ENCODE data around the gene KLHL40. TPM values are rescaled to one million over a fixed set of nuclear protein-coding genes. Genes with fewer than 3 reads are reported as not detected.

The KLHL40 gene
- total RNA-seq, 2 donors from 2014 or later = not detected

DNA sequence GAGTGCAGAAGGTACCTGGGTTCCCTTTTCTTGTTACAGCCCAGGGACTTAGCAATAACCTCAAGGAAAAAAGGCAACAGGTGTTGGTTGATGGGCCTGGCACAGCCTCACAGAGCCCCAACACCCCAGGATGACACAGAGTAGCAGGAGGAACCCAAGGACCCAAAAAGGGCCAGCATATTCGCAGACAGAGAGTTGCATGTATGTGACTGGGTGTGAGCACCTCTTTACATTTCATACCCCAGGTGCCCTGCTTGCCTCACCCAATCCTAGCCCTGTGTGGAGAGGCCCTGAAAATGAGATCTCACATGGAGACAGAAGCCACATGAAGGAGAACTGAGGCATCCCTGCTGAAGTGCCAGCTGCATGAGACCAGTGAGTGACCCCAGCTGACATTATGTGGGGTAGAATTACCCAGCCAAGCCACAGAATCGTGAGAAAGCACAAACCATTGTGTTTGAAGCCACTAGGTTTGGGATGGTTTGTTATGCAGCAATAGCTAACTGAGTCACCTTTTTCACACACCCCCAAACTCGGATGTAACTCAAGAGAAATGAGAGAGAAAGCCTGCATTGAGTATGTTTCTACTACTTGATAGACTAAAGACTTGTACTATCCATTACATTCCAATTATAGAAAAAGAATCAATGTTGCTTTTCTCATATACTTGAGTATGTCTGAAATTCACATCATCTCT lies 43.5 kb downstream of the KLHL40 start:
- Histone ChIP-seq H3K36me3 (no peaks in the 10 kb centered on the region), H3K4me3 (no peak overlapping the region), H3K27ac (no peak overlapping the region), H3K9me3 (no peaks in the 10 kb centered on the region), H3K4me1 (ENCODE audit: control insufficient read depth in 1 of 2, low read depth in 2 of 2) (peaks cover 0 to 10% of the 10 kb centered on the region in 2 donors), H3K27me3 (replicated peaks; ENCODE audit: insufficient read depth) (no peaks in the 10 kb centered on the region)
- no peak for TF ChIP-seq CTCF (IDR thresholded peaks at IDR 0.05)
- DNase-seq (ENCODE audit: low spot score) (no peak), ATAC-seq (ENCODE audit: insufficient number of reproducible peaks, low FRiP score, low read depth) (no peak)

DNA sequence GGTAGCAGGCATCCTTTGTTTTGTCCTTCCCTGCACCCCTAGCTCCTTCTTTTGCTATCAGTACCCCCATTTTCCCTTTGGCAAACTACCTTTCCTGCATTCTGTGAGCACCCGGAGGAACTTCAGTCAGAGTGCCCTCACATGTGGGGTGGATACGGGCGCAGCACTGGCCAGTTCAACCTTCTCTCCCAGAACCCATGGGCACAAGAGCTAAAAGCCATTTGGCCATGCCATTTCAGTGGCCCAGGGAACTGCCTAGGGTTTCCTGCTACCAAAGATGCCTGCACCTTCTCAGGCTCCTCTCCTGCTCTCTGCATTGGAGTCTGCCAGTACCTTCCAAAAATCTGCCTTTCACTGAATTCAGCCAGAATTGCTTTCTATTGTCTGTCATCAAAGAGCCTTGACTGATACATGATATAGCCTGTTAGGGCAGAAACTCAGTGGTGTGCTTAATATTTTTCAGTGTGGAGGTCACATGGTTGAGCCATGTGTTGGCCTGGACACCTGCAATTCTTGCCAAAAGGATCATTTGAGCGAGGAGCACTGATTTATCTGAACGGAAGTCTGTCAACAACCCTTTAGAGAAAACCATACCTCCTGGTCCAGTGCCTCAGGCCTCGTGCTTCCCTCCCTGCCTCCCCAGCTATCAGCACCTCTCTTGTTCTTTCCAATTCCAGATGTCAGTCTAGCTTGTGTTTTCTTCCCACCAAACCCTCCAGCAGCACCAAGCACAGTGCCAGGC lies 44.2 kb downstream of the KLHL40 start:
- Histone ChIP-seq H3K36me3 (no peaks in the 10 kb centered on the region), H3K4me3 (no peak overlapping the region), H3K9me3 (no peaks in the 10 kb centered on the region), H3K27ac (no peak overlapping the region), H3K27me3 (replicated peaks; ENCODE audit: insufficient read depth) (no peaks in the 10 kb centered on the region), H3K4me1 (ENCODE audit: control insufficient read depth in 1 of 2, low read depth in 2 of 2) (peaks cover 0 to 10% of the 10 kb centered on the region in 2 donors)
- DNase-seq (ENCODE audit: low spot score) (no peak), ATAC-seq (ENCODE audit: insufficient number of reproducible peaks, low FRiP score, low read depth) (no peak)
- no peak for TF ChIP-seq CTCF (IDR thresholded peaks at IDR 0.05)

DNA sequence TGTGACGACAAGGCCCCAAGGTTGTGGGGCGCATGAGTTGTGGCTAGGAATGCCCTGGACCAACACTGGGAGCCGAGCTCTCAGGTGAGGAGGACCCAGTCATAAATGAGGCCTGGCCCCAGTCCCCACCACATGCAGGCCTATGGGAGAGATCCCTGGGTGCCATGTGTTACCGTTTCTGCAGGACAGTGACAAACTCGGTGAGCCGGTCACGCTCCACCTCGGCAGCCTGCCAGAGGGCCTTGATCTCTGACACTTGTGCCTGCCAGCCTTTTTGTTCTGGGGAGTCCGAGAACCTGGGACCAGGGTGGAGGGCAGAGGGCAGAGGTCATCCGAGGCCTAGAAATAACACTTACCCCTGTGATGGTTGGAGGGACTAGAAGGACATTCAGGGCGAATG lies 45.0 kb downstream of the KLHL40 start:
- H3K4me1 ChIP-seq (ENCODE audit: control insufficient read depth in 1 of 2, low read depth in 2 of 2) = peaks cover 0 to 10% of the 10 kb centered on the region in 2 donors
- no peak overlapping the region for H3K4me3 ChIP-seq
- H3K27me3 ChIP-seq (replicated peaks; ENCODE audit: insufficient read depth) = no peaks in the 10 kb centered on the region
- H3K27ac ChIP-seq = no peak overlapping the region
- ATAC-seq (ENCODE audit: insufficient number of reproducible peaks, low FRiP score, low read depth) (no peak), DNase-seq (ENCODE audit: low spot score) (no peak)
- H3K9me3 ChIP-seq = no peaks in the 10 kb centered on the region
- no peaks in the 10 kb centered on the region for H3K36me3 ChIP-seq
- TF ChIP-seq CTCF (IDR thresholded peaks at IDR 0.05) = no peak

DNA sequence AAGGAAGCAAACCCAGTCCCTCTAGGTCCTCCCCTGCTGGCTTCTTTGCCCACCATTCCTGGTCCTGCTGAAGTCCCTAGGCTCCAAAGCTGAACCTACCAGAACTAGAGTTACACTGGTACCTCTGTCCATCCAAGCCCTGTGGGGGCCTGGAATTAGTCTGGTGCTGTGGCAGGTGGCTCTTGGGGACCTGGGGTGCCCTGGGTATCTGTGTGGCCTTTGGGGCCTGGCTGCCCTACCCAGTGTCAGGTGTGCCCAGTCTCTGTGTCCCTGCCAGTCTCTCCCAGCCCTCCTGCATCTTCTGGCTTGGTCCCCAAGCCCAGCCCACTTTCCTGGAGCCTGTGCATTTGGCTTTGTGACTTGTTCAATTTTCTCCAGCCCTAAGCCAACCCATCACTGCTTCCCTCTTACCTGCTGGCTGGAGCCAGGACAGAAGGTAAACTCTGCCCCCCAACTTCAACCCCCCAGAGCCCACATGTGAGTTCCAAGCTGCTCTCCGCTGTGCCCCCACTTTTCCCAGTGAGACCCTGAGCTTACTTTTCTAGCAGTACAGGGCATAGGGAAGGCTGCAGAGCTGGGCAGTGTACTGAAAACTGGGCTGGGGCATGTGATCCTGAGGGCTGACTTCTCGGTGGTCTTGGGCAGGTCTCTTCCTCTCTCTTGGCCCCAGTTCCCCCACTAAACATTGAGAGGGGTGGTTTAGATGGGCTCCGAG lies 45.5 kb downstream of the KLHL40 start:
- ATAC-seq (ENCODE audit: insufficient number of reproducible peaks, low FRiP score, low read depth) (no peak), DNase-seq (ENCODE audit: low spot score) (no peak)
- no peak for TF ChIP-seq CTCF (IDR thresholded peaks at IDR 0.05)
- Histone ChIP-seq H3K27ac (no peak overlapping the region), H3K4me3 (no peak overlapping the region), H3K27me3 (replicated peaks; ENCODE audit: insufficient read depth) (no peaks in the 10 kb centered on the region), H3K9me3 (no peaks in the 10 kb centered on the region), H3K4me1 (ENCODE audit: control insufficient read depth in 1 of 2, low read depth in 2 of 2) (peaks cover 0 to 10% of the 10 kb centered on the region in 2 donors), H3K36me3 (no peaks in the 10 kb centered on the region)
